DMS114 treated with DMSO at 0.1 percent for 48 hours (cell line): ENCODE data around the gene RBFA.

ENCODE experiments used
- DNase-seq: peaks from one replicate; lab custom pipeline; 2025; ENCODE audit not compliant: unreplicated experiment; lab: John Stamatoyannopoulos, UW

Gene RBFA

DNA sequence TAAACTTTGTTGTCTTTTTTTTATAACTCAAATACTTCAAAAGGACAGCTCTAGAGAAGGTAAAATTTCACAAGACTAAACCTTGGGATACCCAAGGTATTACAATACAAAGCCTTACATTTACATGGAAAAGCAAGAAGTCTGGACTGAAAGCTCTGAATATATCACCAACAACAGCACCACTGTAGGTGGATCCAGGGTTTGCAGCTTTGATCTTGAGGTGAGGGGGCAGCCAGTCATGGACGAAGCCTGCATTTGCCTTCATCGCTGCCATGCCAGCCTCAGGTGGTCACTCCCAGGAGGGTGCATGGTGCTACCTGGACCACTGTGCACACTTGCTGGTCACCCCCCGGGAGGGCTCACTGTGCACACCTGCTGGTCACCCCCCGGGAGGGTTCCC is 36.6 kb downstream of the RBFA start:
- DNase-seq = no peak

DNA sequence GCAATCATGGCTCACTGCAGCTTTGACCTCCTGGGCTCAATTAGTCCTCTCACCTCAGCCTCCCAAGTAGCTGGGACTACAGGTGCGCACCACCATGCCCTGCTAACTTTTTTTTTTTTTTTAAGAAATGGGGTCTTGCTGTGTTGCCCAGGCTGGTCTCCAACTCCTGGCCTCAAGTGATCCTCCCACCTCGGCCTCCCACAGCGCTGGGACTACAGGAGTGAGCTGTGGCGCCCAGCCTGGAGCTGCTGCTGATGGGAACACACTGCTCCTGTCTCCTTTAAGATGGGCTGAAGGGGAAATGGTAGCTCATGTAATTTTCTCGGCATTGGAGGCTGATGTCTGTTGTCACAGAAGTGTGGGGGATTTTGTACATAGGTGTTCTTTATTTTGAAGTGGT is 39.9 kb downstream of the RBFA start:
- no peak for DNase-seq

DNA sequence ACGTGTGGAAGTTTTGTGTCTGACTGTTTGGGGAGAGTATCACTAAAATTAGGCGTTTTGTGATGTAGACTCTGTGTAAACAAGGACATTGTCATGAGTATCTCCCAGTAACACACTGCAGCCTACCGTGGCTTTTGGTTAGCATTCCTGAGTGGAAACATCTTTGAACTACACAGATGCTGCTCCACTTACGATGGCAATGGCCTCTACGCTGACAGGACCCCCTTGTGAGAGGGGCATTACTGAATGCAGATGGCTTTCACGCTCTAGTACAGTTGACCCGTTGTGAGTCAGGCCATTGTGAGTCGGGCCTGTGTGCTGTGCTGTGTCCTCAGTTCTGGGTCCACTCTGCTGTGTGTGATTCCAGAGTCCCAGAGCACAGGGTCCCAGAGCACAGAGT is 40.5 kb downstream of the RBFA start:
- no peak for DNase-seq

DNA sequence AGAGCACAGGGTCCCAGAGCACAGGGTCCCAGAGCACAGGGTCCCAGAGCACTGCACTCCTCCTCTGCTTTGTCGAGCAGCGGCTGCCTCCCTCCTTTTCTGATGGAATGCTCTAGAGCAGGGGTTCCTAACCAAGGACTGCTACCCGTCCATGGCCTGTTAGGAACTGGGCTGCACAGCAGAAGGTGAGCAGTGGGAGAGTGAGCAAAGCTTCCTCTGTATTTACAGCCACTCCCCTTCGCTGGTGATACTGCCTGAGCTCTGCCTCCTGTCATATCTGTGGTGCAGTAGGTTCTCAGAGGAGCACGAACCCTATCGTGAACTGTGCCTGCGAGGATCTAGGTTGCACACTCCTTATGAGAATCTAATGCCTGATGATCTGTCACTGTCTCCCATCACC is 41.7 kb downstream of the RBFA start:
- DNase-seq = no peak

DNA sequence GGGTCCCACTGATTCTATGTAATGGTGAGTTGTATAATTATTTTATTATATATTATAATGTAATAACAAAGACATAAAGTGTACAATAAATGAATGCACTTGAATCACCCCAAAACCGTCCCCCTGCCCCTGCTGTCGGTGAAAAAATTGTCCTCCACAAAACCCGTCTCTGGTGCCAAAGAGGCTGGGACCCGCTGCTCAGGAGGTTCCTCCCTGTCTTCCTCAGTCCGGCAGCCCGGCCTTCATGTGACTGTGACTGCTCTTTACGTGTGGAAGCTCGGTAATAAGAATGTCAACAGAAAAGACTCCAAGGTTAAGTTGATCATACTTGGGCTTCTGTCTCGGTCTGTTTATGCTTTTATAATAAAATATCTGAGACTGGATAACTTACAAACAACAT is 42.1 kb downstream of the RBFA start:
- no peak for DNase-seq

DNA sequence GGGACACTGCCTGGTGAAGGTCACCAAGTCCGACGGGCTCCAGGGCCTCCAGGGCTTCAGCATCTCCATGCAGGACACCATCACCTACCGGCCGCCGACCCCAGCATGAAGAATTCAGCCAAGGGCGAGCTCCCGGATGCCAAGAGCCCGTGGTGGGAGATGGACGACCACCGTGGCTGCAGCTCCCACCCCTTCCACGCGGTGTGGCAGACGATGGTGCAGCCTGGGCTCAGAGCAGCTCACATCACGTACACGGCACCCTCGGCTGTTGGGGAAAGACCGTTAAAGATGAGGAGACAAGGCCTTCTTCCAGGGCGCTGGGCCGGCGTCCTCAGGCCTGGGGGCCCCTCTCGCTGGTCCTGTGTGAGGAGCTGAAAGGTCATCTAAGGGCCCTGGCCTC is 43.6 kb downstream of the RBFA start:
- DNase-seq = no peak
